Measurements from ENCODE around the gene CYP4F2. TPM values are rescaled to one million over a fixed set of nuclear protein-coding genes. Genes with fewer than 3 reads are reported as not detected.
"Not testable (repeated sequence)": the region's sequence is repeated elsewhere in the genome, so short reads cannot be mapped to it uniquely, and the experiment has no call there.

CYP4F2 gene
- polyA plus RNA-seq, 1 of the 3 experiments (the other 2 are of a cell fraction), result not detected

GRCh38 chr19:15840833-15841232 is 57.0 kb downstream of the CYP4F2 start:
- ChIA-PET POLR2A (no interaction called here), CTCF (no interaction called here)
- Histone ChIP-seq H3K4me3 (ENCODE audit: low read depth in 2 of 2, low read length in 1 of 2) (no peak overlapping the region), H3K27ac (ENCODE audit: low read depth in 2 of 2, low read length in 1 of 2) (no peak overlapping the region), H4K20me1 (ENCODE audit: insufficient read depth) (no peaks in the 10 kb centered on the region), H3K27me3 (ENCODE audit: insufficient read depth) (peaks cover under 1% of the 10 kb centered on the region; the same call in 1 of the 2 replicates), H3K4me2 (no peak overlapping the region), H3K9me2 (no peaks in the 10 kb centered on the region), H3K79me2 (ENCODE audit: insufficient read depth) (no peaks in the 10 kb centered on the region), H3K9me3 (no peaks in the 10 kb centered on the region), H3F3A (replicated peaks; ENCODE audit: insufficient read depth) (peaks cover 4% of the 10 kb centered on the region), H2AFZ (ENCODE audit: low read depth) (no peak overlapping the region), H3K4me1 (ENCODE audit: control insufficient read depth in 1 of 2, insufficient read depth in 2 of 2, low read depth in 1 of 2, low read length in 1 of 2) (peaks cover 2 to 4% of the 10 kb centered on the region in 2 experiments; a peak in 2 of 4 replicates), H3K9ac (no peak overlapping the region), H3K36me3 (replicated peaks in 1 of 2; ENCODE audit: control insufficient read depth in 1 of 2, insufficient read depth in 2 of 2, low read length in 1 of 2) (no peaks in the 10 kb centered on the region)
- DNase-seq, result no peak
- TF ChIP-seq MEF2A (IDR thresholded peaks at IDR 0.05; ENCODE audit: borderline replicate concordance, low read depth), result no peak
- no peak for TF ChIP-seq FOXJ3 (CRISPR knock-in tag; IDR thresholded peaks at IDR 0.05)
- TF ChIP-seq SMC3 (IDR thresholded peaks at IDR 0.05; ENCODE audit: low read depth, low read length), result no peak
- no peak for TF ChIP-seq JUND (IDR thresholded peaks at IDR 0.05)
- TF ChIP-seq, protein P1, sequence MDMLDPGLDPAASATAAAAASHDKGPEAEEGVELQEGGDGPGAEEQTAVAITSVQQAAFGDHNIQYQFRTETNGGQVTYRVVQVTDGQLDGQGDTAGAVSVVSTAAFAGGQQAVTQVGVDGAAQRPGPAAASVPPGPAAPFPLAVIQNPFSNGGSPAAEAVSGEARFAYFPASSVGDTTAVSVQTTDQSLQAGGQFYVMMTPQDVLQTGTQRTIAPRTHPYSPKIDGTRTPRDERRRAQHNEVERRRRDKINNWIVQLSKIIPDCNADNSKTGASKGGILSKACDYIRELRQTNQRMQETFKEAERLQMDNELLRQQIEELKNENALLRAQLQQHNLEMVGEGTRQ (IDR thresholded peaks at IDR 0.05; ENCODE audit: borderline replicate concordance, low read depth, low read length), result no peak
- TF ChIP-seq, protein P2, sequence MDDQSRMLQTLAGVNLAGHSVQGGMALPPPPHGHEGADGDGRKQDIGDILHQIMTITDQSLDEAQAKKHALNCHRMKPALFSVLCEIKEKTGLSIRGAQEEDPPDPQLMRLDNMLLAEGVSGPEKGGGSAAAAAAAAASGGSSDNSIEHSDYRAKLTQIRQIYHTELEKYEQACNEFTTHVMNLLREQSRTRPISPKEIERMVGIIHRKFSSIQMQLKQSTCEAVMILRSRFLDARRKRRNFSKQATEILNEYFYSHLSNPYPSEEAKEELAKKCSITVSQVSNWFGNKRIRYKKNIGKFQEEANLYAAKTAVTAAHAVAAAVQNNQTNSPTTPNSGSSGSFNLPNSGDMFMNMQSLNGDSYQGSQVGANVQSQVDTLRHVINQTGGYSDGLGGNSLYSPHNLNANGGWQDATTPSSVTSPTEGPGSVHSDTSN (IDR thresholded peaks at IDR 0.05), result no peak
- TF ChIP-seq ZBTB33 (IDR thresholded peaks at IDR 0.05; ENCODE audit: borderline replicate concordance, low read depth), result no peak
- no peak for TF ChIP-seq EP300 (IDR thresholded peaks at IDR 0.05; ENCODE audit: borderline replicate concordance in 1 of 2, low read depth in 1 of 2, low read length in 1 of 2)
- no peak for TF ChIP-seq FOXM1 (IDR thresholded peaks at IDR 0.05; ENCODE audit: low read depth)
- no peak for TF ChIP-seq YY1 (IDR thresholded peaks at IDR 0.05; ENCODE audit: low read depth)
- TF ChIP-seq TAF1 (IDR thresholded peaks at IDR 0.05; ENCODE audit: borderline replicate concordance, low read depth, low read length), result no peak
- TF ChIP-seq MXI1 (IDR thresholded peaks at IDR 0.05; ENCODE audit: low read depth, low read length), result no peak
- TF ChIP-seq, protein P3, sequence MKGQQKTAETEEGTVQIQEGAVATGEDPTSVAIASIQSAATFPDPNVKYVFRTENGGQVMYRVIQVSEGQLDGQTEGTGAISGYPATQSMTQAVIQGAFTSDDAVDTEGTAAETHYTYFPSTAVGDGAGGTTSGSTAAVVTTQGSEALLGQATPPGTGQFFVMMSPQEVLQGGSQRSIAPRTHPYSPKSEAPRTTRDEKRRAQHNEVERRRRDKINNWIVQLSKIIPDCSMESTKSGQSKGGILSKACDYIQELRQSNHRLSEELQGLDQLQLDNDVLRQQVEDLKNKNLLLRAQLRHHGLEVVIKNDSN (IDR thresholded peaks at IDR 0.05; ENCODE audit: borderline replicate concordance, low read depth), result no peak
- TF ChIP-seq EZH2phosphoT487 (IDR thresholded peaks at IDR 0.05; ENCODE audit: borderline replicate concordance, low read depth), result no peak
- TF ChIP-seq GABPA (IDR thresholded peaks at IDR 0.05; ENCODE audit: low read depth), result no peak
- 0% methylated on average over 2 of the region's 2 CpGs for WGBS (ENCODE audit: low lambda C conversion rate)

GRCh38 chr19:15839888-15840287 is 58.0 kb downstream of the CYP4F2 start:
- H3F3A ChIP-seq (replicated peaks; ENCODE audit: insufficient read depth); DNase-seq; H3K27me3 ChIP-seq (ENCODE audit: insufficient read depth); H3K36me3 ChIP-seq (replicated peaks in 1 of 2; ENCODE audit: control insufficient read depth in 1 of 2, insufficient read depth in 2 of 2, low read length in 1 of 2); H3K4me3 ChIP-seq (ENCODE audit: low read depth in 2 of 2, low read length in 1 of 2); H3K79me2 ChIP-seq (ENCODE audit: insufficient read depth); H3K27ac ChIP-seq (ENCODE audit: low read depth in 2 of 2, low read length in 1 of 2); H4K20me1 ChIP-seq (ENCODE audit: insufficient read depth); CTCF ChIA-PET; H3K9me3 ChIP-seq; H3K9ac ChIP-seq; H3K4me2 ChIP-seq; H2AFZ ChIP-seq (ENCODE audit: low read depth); H3K9me2 ChIP-seq; POLR2A ChIA-PET; H3K4me1 ChIP-seq (ENCODE audit: control insufficient read depth in 1 of 2, insufficient read depth in 2 of 2, low read depth in 1 of 2, low read length in 1 of 2): not testable (repeated sequence)
- WGBS (ENCODE audit: low lambda C conversion rate), result 11% methylated on average over 4 of the region's 4 CpGs

Measured in SK-N-SH (cell line).